Stimulated activated CD4-positive, alpha-beta T cell treated with anti-CD3 and anti-CD28 coated beads, Interleukin-4, amount 100 ng/mL, for 1 hour (primary cell): ENCODE data around the gene POLR1C.
A peak's percentile ranks its signal among the peaks of the same experiment; 100 is the strongest.
"Not testable (repeated sequence)": the region's sequence is repeated elsewhere in the genome, so short reads cannot be mapped to it uniquely, and the experiment has no call there.

Source experiments
- DNase-seq: peaks from one replicate; pipeline ENCODE4 v3.0.0-alpha.2; 2020

POLR1C gene

DNA sequence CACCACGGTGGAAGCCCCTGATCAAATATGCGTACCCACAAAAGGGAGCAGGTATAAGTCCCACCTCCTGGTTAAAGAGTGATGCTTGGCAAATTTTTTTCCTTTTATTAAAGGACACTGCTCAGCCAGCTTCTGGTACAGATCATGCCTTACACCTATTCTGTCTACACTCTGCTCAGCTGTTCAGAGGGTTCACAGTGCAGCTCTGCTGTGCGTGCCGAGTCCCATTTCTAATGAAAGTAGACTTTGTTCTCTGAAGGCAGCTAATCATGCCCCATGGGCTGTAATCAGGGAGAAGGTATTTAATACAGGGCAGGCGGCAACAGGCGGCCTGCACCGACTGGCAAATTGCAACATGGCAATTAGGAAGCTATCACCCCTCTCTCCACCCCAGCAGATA, 23.1 kb upstream of the POLR1C start:
- DNase-seq = no peak

- DNase-seq = no peak
These were observed 22.6 kb upstream of the POLR1C start for GRCh38 chr6:43494321-43494720.

DNA sequence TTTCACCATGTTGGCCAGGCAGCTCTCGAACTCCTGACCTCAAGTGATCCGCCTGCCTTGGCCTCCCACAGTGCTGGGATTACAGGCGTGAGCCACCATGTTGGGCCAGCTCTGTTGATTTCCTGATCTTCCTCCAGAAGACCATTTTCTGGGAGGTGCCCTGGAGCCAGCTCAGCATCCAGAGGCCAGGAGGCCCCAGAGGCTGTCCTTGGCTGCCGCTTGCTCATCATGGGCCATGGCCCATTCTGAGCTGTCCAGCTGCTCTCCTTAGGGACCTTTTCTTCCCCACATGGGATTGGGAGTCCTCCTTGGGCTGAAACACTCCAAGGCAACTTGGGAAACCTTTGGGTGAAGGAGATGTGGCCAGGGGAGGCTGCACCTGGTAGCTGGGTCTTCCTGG, 22.1 kb upstream of the POLR1C start:
- no peak for DNase-seq

- no peak for DNase-seq
These were observed 21.4 kb upstream of the POLR1C start for GRCh38 chr6:43495409-43495941.

GRCh38 chr6:43496370-43497128, 20.3 kb upstream of the POLR1C start:
- no peak for DNase-seq

- no peak for DNase-seq
These were observed 19.8 kb upstream of the POLR1C start for GRCh38 chr6:43497129-43497396.

DNA sequence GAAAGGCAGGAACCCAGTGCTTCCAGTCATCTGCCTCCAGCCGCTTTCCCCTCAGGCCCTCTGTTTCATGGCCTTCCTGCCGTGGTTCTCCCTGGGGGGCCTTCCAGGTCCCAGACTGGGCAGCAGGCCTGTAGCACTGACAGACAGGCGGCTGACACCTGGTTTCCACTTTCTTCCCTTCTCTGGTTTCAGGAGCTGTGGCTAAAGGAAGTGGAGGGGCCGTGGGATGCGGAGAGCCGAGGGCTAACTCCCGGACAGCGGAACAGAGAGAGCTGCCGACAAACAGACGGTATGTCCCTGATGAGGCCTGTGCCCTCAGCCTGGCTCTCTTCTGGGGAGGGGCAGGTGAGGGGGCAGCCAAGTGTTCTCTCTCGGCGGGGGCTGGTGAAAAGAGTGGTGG, 19.2 kb upstream of the POLR1C start:
- no peak for DNase-seq

GRCh38 chr6:43498291-43498690, 18.6 kb upstream of the POLR1C start:
- DNase-seq = not testable (repeated sequence)

GRCh38 chr6:43499028-43499815, 17.7 kb upstream of the POLR1C start:
- DNase-seq = no peak

GRCh38 chr6:43500921-43501320, 16.0 kb upstream of the POLR1C start:
- no peak for DNase-seq

- no peak for DNase-seq
These were observed 14.2 kb upstream of the POLR1C start for GRCh38 chr6:43502666-43503065.

DNA sequence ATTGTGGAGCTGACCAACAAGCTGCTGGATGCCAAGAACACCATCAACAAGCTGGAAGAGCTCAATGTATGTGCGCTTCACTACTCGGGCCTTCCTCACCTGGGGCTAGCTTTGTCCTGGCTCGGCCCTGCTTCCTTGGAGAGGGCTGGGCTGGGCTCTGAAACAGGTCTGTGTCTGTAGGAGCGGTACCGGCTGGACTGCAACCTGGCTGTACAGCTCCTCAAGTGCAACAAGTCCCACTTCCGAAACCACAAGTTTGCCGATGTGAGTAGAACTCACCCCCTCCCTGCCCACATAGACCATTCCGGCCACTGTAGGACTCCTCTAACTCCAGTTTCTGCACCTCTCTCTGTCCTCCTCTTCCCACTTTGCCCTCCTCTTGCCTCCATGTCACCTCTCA, 13.4 kb upstream of the POLR1C start:
- no peak for DNase-seq

GRCh38 chr6:43504756-43505593, 11.9 kb upstream of the POLR1C start:
- no peak for DNase-seq

DNA sequence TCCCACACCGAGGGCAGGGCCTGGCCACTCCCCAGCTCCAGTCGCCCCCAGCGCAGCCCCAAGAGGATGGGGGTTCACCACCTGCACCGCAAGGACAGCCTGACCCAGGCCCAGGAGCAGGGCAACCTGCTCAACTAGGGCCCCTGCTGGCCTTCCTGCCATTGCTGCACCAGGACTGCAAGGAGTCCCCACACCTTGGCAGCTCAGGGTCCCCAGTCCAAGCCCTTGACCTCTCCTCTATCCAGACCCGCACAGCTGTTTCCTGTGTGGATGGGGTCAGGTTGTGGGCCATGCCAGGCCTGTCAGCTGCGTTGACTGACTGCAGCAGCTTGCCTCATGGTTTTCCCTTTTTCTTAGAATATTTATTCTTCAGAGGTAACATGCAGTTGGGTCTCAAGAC, 11.2 kb upstream of the POLR1C start:
- DNase-seq = no peak

- DNase-seq = no peak
These were observed 10.7 kb upstream of the POLR1C start for GRCh38 chr6:43506171-43506570.

GRCh38 chr6:43506667-43507471, 10.0 kb upstream of the POLR1C start:
- peak; percentile 70 for DNase-seq

DNA sequence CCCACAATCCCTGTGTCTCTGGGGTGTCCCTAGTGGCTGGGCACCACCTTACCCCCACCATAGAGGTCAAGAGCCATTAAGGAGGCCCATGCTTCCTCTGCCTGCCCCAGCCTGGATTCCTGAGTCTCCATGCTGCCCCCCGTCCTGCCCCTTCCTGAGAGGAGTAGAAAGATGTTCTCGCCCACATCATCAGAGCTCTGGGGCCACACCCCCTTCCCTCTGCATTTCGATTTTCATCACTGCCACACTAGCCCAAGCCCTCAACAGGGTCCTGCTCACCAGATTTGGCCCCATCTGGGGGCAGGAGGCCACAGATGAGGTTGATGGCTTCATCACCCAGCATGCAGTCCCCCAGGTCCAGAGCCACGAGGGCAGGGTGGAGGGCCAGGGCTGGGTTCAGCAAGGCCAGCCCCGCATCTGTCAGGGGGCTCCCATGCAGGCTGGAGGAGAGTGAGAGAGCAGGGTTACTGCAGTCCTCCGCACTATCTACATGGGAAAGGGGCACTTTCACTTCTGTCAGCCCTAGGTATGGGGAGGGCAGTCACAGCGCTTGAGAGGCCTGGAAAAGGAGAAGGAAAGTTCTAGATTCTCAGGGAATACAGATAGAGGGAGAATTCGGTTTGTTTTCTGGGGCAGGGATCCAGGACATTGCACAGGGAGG, 8.3 kb upstream of the POLR1C start:
- DNase-seq = no peak

DNA sequence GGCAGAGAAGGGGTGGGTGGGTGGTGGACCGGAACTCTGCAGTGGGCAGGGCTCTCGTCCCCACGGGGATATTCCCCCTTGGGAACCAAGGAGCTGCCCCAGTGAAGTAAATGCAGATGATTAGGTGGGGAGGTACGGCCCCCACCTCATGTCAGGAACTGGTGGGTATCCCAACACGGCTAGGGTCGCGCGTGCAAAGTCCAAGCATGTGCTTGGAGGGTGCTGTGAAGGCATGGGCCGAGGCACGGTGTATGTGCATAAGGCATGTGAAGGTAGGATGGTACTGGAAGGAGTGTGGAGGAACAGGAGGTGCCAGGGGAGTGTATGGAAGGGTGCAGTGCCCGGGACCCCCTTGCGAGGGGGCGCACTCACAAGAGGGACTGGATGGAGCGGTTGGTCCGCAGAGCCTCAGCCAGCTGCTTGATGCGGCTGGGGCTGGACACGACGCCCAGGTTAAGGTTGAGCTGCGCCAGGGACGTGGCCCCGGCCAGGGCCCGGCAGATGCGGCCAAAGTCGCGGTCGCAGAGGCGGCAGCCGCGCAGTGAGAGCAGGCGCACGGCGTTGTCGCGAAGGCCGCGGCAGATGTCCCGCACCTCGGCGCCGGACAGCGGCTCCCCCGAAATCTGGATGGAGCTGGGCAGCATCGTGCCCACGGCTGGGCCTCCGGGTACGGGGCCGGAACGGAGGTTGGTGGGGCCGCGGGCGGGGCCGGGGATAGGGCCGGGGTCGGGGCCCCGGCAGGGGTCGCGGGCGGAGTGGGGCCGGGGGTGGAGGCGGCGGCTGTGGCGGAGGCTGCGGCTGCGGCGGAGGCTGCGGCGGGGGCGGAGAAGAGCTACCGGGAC, 7.5 kb upstream of the POLR1C start:
- DNase-seq = no peak

DNA sequence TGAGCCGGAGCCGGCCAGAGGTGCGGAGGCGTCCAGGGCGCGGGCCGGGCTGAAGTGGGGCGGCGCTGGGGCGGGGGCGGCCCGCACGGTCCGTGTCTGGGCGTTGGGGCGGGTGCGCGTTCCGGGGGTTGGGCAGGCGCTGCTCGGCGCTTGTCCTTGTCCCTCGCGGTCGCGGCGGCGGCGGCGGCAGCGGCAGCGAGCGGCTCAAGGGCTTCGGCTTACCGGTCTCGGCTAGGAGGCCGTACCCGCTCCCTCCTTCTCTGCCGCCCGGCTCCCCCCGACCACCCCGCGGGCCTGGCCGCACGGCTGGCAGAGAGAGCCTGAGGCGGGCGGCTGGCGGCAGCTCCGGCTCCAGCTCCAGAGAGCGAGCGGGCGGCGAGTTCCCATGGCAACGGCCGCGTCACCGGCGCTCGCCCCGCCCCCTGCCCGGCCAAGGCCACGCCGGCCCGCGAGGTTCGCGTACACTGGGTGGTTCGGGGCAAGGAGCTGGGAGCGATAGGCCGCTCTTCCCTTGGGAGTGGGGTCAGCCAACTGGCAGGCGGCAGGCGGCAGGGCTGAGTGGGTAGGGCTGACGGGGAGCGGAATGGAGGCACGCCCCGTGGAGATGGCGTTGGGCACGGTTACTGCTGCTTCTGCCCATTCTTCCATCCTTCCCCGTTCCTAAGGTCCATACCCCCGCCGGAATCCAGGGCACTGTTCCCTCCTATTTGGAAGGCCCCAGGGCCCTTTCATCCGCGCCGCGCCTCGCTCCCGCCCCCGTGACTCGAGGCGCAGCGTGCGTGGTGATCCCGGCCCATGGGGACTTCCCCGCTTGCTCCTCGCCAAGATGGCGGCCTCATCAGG, 6.7 kb upstream of the POLR1C start, which contains the start of gene LRRC73:
LRRC73 (minus strand) TSS at position 363 of the 843 bp plus-strand sequence. CDS start 561 bp downstream, outside the sequence.
- DNase-seq = peak; percentile 82

DNA sequence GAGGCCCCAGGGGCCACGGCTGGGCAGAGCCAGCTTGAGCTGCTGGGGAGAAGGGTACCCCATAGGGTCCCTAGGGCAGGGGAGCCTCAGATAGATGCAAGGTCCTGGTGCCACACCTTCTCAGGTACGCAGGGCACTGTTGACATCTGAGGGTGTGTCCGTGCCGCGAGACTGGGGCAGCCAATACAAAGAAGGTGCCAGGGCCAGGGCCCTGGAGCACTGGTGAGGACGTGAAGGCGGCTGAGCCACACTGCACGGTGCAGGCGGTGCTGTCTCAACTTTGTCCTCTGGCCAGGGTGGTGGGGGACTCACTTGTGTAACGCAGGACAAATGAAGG, 6.1 kb upstream of the POLR1C start:
- no peak for DNase-seq
